ENCODE measurements around the gene OR3A1. TPM values are rescaled to one million over a fixed set of nuclear protein-coding genes. Genes with fewer than 3 reads are reported as not detected.

Gene OR3A1
- total RNA-seq, 3 donors from 2014 or later (not counting 1 experiment from before 2014, with no cell fraction given) = not detected

Other genes with a start within 250 kb of the OR3A1 start
- not detected for gene OR1D5, start 234.8 kb downstream of the OR3A1 start, total RNA-seq
- not detected for gene OR1D2, start 193.9 kb downstream of the OR3A1 start, total RNA-seq
- not detected for gene OR1G1, start 170.8 kb downstream of the OR3A1 start, total RNA-seq
- not detected for gene OR1A2, start 100.8 kb downstream of the OR3A1 start, total RNA-seq
- not detected for gene OR1A1, start 90.7 kb downstream of the OR3A1 start, total RNA-seq
- 1 to 10 TPM in 1 of 3 donors, under 1 TPM in 1, not detected in 1; 0.80 to 1.2 TPM for gene OR3A2, start 87.9 kb upstream of the OR3A1 start, total RNA-seq
- not detected for gene OR1E1, start 100.0 kb upstream of the OR3A1 start, total RNA-seq
- not detected for gene OR3A3, start 113.0 kb upstream of the OR3A1 start, total RNA-seq
- not detected for gene OR1E2, start 135.5 kb upstream of the OR3A1 start, total RNA-seq
- 1 to 10 TPM in 1 of 3 donors, not detected in 2; 1.3 TPM for gene SPATA22, start 173.5 kb upstream of the OR3A1 start, total RNA-seq
- gene ASPA, start 177.6 kb upstream of the OR3A1 start, total RNA-seq = not detected